HT1080 (cell line): Measurements from ENCODE around the gene HOXD12. TPM values are rescaled to one million over a fixed set of nuclear protein-coding genes. Genes with fewer than 3 reads are reported as not detected.

Experiments
- DNase-seq: peaks from one replicate; pipeline ENCODE4 v3.0.0-alpha.2; 2015; ENCODE audit warnings: low read depth
- total RNA-seq: library from RNA; depleted of rRNA; stranded (reverse); fragments of >200 nt; shearing (Covaris generic); gene quantifications from 2 replicates; pipeline ENCODE4 v1.2.3, GENCODE V29; 2014

Gene HOXD12
- total RNA-seq, 1 experiment from 2014 or later: not detected

- peak; percentile 71 for DNase-seq
Observed at GRCh38 chr2:176105078-176105729, 5.6 kb downstream of the HOXD12 start.

DNA sequence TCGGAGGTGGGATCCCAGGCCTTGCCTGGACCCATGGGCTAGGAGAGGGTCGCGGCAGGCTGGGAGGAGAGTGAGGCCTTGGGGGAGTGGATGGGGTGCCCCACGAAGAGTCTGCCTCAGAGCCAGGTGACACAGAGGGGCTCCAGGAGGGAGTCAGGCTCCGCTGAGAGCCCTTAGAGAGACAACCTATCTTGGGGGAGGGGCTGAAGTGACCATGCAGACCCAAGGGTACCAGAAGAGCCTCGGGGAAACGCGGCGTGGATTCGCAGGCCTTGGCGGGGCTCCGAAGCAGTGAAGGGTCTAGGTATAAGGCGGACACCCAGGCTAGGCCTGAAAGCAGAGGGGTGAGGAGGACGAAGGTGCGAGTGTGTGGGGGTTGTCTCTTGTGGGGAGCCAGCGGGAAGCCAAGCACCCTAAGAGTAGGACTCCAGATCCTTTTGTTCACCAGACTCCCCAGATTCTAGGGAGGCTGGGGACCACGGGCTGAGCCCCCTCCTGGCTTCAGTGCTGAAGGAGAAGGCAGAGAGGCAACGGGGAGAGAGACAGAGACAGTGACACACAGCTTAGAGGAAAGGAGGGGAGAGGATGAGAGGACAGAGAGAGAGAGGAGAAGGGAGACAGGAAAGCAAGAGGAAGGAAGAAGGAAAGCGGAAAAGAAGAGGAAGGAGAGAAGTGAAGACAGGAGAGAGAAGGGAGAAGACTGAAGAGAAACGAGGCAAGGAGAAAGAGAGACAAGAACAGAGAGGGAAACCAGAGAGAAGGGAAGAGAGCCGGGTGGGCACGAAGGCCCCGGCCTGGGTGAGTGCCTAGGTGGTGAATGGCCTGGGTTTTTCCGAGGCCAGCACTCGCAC, 6.4 kb downstream of the HOXD12 start:
- no peak for DNase-seq

DNA sequence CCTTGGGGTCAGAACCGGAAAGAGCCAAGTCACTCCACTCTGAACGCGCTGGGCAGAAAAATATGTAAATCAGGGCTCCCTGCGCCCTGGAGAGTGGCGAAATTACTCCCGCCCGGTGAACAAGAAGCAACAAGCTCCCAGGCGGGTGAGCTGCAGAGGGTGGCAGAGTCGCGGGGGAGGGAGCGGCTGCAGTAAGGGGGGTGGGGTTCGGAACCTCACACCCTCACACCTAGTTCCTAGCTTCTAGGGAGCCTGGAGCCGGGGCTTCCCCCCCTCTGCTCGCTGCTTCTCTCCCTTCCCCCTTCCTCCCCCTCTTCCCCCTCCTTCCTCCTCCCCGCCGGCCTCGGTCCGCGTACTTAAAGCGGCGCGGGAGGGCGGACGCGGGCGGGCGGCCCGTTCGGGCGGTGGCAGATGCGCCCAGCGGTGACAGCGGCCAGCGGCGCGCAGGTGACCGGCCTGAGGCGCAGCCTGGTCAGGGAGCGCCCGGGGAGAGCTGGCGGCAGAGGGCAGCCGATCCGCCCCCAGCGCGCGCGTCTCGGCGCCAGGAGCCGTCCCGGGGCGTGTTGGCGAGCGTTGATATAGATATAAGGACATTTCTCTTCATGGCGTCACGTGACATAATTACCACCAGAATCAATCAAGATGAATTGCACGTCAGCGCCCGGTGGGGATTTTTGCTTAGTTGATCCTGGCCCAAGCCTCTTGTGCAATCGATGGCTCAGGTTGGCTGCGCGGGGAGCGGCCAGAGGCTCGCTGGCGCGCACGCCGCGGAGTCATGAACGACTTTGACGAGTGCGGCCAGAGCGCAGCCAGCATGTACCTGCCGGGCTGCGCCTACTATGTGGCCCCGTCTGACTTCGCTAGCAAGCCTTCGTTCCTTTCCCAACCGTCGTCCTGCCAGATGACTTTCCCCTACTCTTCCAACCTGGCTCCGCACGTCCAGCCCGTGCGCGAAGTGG, 7.3 kb downstream of the HOXD12 start, which contains the start of gene HOXD11:
TSS of gene HOXD11 (plus strand) at position 700 of the 959 bp plus-strand sequence. CDS start at position 776, 76 bp downstream.
- peak; percentile 54 for DNase-seq

- no peak for DNase-seq
Observed at GRCh38 chr2:176107731-176108181, 8.2 kb downstream of the HOXD12 start.

DNA sequence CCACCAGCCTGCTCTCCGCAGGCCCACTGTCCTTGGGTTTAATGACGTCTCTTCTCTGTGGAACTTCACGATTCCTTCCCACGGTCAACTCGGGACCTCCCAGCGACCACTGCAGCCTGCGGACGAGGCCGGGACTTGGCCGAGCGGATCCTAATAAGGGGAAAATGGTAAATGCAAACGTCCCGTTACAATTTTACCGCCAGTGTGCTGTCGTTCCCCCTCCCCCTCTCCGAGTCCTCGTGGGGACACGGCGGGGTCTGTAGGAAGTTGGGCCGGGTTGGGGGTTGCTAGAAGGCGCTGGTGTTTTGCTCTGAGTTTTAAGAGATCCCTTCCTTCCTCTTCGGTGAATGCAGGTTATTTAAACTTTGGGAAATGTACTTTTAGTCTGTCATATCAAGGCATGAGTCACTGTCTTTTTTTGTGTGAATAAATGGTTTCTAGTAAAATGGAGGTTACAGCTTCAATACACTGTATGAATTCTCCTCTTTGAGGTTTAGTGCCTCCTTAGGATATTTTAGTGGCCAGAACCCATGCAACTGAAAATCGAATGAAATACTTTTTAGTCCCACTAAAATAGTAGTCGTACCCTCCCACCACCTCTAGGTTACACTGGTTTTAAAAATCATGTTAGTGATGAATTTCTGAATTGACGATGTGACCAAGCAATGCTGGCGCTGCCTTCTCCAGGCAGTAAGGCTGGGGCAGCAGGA, 9.8 kb downstream of the HOXD12 start:
- DNase-seq: no peak

DNA sequence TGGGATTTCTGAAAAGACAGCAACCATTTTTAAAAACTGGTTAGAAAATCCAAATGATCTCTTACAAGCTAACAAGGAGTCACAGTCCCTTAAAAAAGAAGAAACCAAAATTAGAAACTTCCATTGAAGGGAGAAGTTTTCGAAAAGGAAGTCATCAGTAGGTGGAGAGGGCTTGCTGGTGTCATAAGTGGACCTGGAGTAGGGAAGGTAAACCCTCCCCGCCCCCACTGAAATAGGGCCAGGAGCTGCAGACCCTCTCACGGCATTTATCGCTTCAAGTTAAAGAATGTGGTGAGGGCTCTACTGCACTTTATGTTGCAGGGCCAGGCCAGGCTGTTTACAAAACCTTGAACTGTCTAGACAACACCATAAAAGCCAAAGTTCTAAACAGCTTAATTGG, 10.4 kb downstream of the HOXD12 start:
- no peak for DNase-seq

DNA sequence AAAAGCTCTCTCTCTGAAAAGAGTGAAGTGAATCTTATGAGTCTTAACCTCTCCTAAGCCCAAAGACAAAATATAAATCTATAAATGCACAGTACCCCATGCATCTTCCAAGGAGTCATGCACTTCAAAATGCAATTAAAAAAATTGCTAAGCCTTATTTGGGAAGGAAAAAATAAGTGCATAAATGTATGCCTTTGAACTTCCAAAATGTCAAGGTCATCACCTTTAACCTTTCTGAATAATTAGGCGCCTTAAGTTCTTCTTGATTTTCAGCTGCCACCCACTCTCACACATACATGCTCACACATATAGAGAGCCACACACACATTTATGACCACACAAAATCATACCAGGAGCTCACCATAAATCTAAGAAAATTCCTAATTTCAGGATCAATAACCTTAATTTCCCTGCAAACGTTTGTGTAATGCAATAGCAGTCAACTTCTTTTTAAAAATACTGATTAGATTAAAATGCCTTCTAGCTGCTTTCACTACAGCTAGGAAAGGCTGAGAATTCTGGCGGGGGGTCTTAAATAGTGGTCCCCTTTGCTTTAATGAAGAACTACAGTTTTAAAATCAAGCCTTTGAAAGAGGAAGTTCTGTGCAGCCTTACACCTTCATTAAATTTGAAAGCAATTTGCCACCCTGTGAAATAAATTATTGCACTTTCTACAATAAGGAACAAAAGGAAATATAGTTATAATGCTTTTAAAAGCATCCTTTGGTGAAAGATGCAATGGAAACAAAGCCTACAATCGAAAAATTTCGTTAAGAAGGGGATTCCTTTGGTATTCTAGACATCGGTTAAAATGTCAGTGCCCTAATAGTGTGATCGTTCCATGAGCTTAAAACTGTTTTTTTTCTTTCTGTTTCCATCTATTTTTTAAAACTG, 11.1 kb downstream of the HOXD12 start:
- DNase-seq: no peak

DNA sequence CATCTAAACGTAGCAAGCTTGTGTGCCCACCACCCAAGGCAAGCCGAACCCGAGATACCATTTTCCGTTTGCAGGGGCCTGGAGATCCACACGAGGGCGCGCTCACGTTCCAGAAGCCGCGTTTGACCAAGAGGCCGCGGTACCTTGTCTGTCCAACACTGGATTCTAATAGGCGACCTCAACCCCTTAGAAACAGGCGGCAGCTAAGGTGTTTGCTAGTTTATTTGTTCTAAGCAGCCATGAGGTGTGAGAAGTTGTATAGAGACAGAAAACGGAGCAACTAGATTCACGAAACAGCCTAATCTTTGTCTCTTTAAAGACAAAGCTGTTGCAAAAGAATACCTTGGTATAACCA, 11.7 kb downstream of the HOXD12 start:
- peak; percentile 20 for DNase-seq

GRCh38 chr2:176111846-176112374, 12.3 kb downstream of the HOXD12 start:
- no peak for DNase-seq

DNA sequence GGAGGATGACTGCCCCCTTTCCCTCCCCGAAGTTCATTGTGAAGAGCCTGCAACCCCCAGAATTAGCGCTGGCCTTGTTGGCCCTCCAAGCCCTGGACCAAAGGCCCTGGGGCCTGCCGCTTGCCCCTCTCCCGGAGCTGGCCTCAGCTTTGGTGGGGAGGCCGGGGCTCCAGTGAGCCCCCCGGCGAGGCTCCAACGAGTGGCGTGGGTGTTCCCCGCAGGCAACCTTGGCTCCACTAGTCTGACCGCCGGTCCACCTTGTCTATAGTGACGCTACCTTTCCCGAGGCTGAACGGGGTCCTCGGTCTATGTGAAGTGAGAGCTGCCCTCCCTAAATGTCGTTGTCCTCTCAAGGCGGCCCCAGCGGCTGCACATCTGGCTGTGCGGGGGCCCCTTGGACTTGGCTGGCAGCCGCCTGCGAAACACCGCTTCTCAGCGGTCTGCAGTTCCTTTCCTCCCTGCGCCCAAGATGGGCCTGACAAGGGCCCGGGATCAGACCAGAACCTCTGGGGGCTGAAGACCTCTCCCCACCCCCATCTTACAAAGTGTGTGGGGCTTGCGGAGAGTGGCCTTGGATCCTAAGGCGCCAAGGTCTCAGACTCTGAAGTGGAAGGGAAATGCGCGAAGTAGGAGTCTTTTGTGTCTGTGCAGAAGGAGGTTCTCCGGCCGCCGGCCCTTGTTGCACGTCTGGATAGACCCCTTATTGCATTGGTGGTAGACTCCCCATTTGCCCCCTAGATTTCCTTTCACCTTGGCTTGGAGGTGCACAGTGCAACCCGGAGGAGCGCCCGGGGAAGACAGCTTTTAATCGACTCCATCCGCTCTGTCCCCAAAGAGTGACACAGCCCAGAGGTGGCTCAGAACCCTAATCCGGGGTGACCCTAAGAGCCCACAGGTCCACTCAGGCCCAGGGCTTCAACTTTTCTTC, 13.0 kb downstream of the HOXD12 start:
- no peak for DNase-seq

DNA sequence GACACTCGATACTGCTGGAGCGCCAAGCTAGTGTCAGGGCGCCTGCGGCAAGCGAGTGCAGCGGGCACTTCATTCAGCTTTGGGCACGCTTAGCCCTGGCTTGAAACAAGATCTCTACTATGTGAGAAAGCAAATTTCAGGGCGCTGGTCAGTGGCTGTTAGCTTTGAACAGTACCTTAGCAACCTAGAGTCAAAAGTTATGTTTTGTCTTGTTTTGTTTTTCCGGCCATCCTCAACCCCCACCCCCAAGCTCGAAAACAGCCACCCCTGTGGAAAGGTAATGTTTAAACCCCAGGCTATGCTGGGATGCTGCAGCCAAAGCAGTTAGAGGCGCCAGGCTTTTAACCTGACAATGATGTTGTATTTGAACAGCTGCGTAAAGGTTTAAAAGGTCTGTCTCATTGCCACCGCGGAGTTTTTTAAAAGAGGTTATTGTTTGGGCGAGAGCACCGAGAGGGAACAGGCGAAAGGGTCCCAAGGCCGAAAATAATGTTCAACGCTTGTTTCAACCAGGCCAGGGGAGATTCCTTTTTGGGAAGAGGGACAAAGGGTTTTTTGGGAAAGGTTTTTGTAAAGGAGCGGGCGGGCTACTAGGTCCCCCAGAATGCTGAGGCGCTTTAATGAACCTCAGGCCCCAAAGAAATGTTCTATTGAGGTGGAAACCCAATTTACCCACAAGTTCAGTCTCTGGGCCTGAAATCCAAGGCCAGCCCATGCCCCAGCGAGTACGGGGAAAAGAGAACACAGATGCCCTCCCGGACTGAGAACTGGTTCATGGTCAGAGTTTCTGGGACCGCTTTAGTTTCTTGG, 14.7 kb downstream of the HOXD12 start:
- DNase-seq: no peak

DNA sequence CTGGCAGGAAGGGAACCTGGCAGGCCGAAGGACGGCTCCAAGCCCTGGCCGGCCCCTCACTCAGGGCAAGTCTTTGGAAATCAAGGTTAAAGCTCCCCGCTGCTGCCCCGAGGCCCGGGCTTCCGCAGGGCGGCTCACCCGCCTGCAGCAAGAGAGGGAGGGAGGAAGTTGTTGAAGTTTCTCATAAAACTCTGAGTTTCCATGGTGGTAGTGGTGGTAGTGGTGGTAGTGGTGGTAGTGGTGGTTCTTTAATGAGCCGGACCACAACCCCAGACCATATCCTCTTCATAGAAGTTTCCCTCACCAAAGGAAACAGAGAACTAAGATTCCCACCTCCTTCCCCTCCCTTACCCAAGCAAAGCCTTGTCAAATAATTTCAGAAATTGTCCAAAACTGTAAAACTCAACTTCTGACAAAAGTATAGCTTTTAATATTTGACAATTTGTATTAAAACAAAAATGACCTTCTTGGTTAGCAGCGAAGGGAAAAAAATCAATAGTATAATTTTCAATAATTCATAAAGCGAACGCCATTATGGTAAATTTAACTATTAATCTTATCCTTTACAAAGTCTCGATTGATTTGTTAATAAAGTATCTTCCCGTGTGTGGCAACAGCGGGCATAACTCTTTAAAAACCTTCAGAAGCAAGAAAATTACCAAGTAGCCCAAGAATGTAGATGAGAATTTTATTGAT, 15.5 kb downstream of the HOXD12 start:
- no peak for DNase-seq

DNA sequence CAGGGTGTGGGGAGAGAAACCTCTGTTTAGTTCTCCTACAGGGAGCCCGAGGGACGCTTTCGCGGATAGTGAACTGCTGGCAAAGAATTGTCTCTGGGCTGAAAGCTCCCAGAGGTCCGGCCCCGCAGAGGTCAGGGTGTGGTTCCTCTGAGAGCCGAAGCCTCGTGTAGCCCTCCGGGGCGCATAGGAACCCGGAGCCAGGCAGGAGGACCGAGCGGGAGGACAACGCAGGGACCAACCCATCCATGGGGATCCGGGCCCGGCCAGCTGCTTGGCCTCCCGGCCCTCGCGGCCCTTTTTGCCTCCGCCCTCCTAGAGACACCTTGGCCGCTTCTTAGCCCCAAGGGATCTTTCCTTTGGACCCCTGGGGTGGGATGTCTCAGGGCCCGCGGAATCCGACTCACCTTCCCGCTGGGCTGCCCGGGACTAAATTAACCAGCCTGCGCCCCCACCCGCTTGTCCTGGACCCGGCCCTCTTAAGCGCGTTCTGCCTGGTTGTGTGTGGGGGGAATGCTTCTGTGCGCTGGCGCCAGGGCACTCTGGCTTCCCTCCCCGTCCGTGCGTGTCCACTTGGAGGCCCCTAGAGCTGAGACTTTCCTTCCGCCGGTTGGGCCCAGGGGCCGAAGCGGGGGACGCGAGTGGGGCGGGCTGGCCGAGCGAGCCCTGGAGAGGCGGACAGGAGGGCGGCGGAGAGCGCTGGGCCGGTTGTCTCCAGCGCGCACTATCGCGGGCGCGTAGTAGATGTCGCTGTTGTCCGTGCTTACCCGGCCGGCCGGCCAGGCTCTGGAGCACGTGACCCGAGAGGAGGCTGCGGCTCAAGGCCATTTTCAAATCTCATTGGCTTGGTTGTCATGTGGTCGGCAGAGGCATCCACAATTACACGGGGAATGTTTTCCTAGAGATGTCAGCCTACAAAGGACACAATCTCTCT, 16.6 kb downstream of the HOXD12 start, which contains the start of gene HOXD10:
TSS of gene HOXD10 (plus strand) at position 896 of the 931 bp plus-strand sequence. CDS start 56 bp downstream, outside the sequence.
- no peak for DNase-seq

- no peak for DNase-seq
Observed at GRCh38 chr2:176117162-176117822, 17.7 kb downstream of the HOXD12 start.

GRCh38 chr2:176117823-176118371, 18.3 kb downstream of the HOXD12 start:
- no peak for DNase-seq
